ENCODE measurements around the gene ZNF609.

DNA sequence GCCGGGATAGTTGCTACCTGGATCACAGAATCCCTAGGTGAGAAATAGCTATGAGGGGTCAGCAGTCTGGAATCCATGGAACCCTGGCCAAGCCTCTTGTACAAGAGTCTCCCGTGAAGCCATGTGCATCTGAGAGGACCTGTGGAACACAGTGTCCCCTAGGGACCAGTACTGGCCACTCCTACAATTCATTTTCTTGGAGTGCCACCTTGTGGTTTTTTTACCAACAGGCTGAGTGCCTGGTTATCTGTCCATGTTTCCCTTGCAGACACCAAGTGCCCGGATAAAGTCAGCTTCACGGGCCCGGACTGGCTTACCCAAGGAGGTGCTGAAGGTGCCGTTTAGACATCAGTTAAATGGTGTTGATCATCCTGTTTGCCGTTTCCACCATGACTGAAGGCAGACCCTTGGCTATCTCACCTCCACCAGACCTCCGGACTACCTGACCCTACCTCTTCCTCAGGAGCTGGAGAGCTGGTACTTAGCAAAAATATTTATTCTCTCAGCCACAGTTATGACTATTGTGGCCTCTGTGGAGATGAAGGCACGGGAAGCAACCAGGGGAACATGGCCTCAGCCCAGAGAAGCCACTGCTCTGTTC lies 221.1 kb downstream of the ZNF609 start:
- no peak for TF ChIP-seq PAX5 (IDR thresholded peaks at IDR 0.05; ENCODE audit: insufficient read depth, low read length, severe bottlenecking)
- TF ChIP-seq POLR2A (IDR thresholded peaks at IDR 0.05; ENCODE audit: low read depth, low read length): no peak
- TF ChIP-seq POLR2AphosphoS5 (IDR thresholded peaks at IDR 0.05; ENCODE audit: low read depth, low read length): no peak
- no peak for TF ChIP-seq SPI1 (IDR thresholded peaks at IDR 0.05; ENCODE audit: low read depth, low read length)
- TF ChIP-seq TAF1 (IDR thresholded peaks at IDR 0.05; ENCODE audit: low read depth, low read length): no peak
- no peak for TF ChIP-seq POU2F2 (IDR thresholded peaks at IDR 0.05; ENCODE audit: low read depth, low read length)
